Psoas muscle (tissue), 8 donors: ENCODE measurements around the gene OR51F2. TPM values are rescaled to one million over a fixed set of nuclear protein-coding genes. Genes with fewer than 3 reads are reported as not detected.
"Not testable (repeated sequence)": the region's sequence is repeated elsewhere in the genome, so short reads cannot be mapped to it uniquely, and the experiment has no call there.

ENCODE experiments used
- ATAC-seq, 4 donors: fragments of 200-7000 bp; cut with Tn5 transposase; one replicate each; pipeline ENCODE4 v1.9.1; 2020; ENCODE audit warnings: moderate library complexity in 3 of 4, mild to moderate bottlenecking in 2 of 4
- DNase-seq, 2 donors: peaks; one replicate each; pipeline ENCODE4 v3.0.0-alpha.2; 2020
- H3K27ac ChIP-seq: fragments of 200-600 bp; one replicate; pipeline ENCODE4 v1.8.0; 2022
- H3K27me3 ChIP-seq, 3 donors: fragments of 200-600 bp in 1 of 3; one replicate each; pipeline versions ENCODE4 v1.6.1 to v1.8.0; 2013 to 2022; ENCODE audit warnings: low read length in 2 of 3, mild to moderate bottlenecking in 2 of 3, moderate library complexity in 1 of 3; ENCODE audit not compliant: insufficient read depth in 3 of 3
- H3K36me3 ChIP-seq, 2 donors: fragments of 200-600 bp in 1 of 2; one replicate each; pipeline versions ENCODE4 v1.6.1 to v1.8.0; 2013 to 2022; ENCODE audit warnings: low read depth in 1 of 2, mild to moderate bottlenecking in 1 of 2, moderate library complexity in 1 of 2; ENCODE audit not compliant: insufficient read depth in 1 of 2
- H3K4me1 ChIP-seq: fragments of 200-600 bp; one replicate; pipeline ENCODE4 v1.8.0; 2022
- H3K4me3 ChIP-seq: fragments of 200-600 bp; one replicate; pipeline ENCODE4 v1.8.0; 2022; ENCODE audit warnings: mild to moderate bottlenecking
- H3K9me3 ChIP-seq: fragments of 200-600 bp; one replicate; pipeline ENCODE4 v1.8.0; 2022
- WGBS, 3 donors: extraction: QIAGEN DNeasy Blood & Tissue Kit; methylation state at CpG; one replicate each; pipeline versions ENCODE4 v1.1.6 to v1.1.7; 2013; 5-methylcytosine and 5-hydroxymethylcytosine counted together
- intact Hi-C, 2 donors: fragments of 100-400 bp; cut with DNase I; formaldehyde crosslinking; loops; one replicate each; pipeline versions ENCODE4 v1.11.0 to v1.14.2; 2022
- long read RNA-seq, 2 donors: library from polyadenylated mRNA; unstranded; transcript quantifications; one replicate each; pipeline ENCODE4 v2.0.0, GENCODE V29; 2021
- polyA plus RNA-seq, 3 donors: library from polyadenylated mRNA; stranded (reverse); fragments of 200-250 nt; gene quantifications; one replicate each; pipeline ENCODE4 v1.2.3, GENCODE V29; 2013
- total RNA-seq, 4 donors: library from RNA; stranded (reverse); fragmentation: NEBNext Ultra II Directional in 2 of 4; extraction: Animal tissue kit (Norgen Biotek cat#: 25700) in 2 of 4; gene quantifications; one replicate each; pipeline versions ENCODE4 v1.2.1 to v1.2.4, GENCODE V29; 2021 to 2023
- TF ChIP-seq, protein P1 (sequence below): fragments of 200-600 bp; IDR thresholded peaks from one replicate; pipeline ENCODE4 v1.8.0; 2022; ENCODE audit warnings: antibody characterized with exemption
- donor health status: healthy with polysubstance abuse.
- donor health status: DM: no; HTN: no; CAD: no; lungs with moderate emphysema.
- donor health status: Bipolar disorder and iron deficiency.
- donor health status: healthy.
- donor health status: DM: yes; HTN: yes; CAD: no.
- donor health status: DM: no; HTN: no; CAD: no.
- donor health status: DM: no; HTN: no; CAD: no.
- donor health status: DM: yes; HTN: yes; CAD: no.

The OR51F2 gene, protein sequence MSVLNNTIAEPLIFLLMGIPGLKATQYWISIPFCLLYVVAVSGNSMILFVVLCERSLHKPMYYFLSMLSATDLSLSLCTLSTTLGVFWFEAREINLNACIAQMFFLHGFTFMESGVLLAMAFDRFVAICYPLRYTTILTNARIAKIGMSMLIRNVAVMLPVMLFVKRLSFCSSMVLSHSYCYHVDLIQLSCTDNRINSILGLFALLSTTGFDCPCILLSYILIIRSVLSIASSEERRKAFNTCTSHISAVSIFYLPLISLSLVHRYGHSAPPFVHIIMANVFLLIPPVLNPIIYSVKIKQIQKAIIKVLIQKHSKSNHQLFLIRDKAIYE
- total RNA-seq, result not detected
- polyA plus RNA-seq, result not detected
- long read RNA-seq, donor 1, result 0 reads
- long read RNA-seq, donor 2, result 0 reads

DNA sequence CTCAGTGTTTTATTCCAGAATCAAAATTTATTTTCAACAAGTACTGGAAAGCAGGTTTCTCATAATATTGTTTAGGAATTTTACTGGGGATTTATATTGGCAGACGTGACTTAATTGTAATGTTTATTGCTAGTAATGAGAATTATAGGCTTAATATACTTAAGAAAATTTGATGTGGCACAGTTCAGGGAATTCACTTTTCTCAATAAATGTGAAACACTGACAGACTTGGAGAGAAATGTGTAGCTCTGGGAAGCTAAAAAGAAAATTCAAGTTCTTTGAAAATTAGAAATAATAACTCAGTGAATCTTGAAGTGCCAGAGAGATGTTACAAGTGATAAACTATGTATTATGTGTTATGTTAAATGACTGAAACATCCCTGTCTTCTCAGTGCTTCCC, at the start of gene OR51F2:
TSS of gene OR51F2 (plus strand) at position 301 of the 400 bp plus-strand sequence. CDS start 101 bp downstream, outside the sequence.
- Histone ChIP-seq H3K27me3 (no peaks in the 10 kb centered on the region), H3K4me3 (no peak within 1 kb of the TSS), H3K4me1 (no peaks in the 10 kb centered on the region), H3K27ac (no peak within 1 kb of the TSS), H3K9me3 (no peaks in the 10 kb centered on the region), H3K36me3 (no peaks in the 10 kb centered on the region)
- ATAC-seq, result no peak
- DNase-seq, result no peak
- 80 to 91% (median 82%) methylated on average over 1 of the region's 1 CpG for WGBS, 3 donors
- intact Hi-C loops, result no loop called here
- TF ChIP-seq, protein P1, sequence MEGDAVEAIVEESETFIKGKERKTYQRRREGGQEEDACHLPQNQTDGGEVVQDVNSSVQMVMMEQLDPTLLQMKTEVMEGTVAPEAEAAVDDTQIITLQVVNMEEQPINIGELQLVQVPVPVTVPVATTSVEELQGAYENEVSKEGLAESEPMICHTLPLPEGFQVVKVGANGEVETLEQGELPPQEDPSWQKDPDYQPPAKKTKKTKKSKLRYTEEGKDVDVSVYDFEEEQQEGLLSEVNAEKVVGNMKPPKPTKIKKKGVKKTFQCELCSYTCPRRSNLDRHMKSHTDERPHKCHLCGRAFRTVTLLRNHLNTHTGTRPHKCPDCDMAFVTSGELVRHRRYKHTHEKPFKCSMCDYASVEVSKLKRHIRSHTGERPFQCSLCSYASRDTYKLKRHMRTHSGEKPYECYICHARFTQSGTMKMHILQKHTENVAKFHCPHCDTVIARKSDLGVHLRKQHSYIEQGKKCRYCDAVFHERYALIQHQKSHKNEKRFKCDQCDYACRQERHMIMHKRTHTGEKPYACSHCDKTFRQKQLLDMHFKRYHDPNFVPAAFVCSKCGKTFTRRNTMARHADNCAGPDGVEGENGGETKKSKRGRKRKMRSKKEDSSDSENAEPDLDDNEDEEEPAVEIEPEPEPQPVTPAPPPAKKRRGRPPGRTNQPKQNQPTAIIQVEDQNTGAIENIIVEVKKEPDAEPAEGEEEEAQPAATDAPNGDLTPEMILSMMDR, result no peak

DNA sequence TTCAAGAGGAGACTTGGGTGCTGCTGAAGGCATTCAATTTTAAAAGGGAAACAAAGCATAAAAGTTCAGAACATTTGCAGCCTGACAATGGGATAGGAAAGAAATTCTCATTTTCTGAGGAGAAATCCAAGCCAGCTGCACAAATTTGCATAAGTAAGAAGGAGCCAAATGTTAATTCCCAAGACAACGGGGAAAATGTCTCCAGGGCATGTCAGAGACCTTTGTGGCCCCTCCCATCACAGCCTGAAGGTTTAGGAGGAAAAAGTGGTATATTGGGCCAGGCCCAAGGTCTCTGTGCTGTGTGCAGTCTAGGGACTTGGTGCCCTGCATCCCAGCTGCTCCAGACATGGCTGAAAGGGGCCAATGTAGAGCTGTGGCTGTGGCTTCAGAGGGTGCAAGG, 38.7 kb upstream of the OR51F2 start:
- WGBS, 3 donors, result 26 to 59% (median 56%) methylated on average over 1 of the region's 1 CpG
- Histone ChIP-seq H3K9me3 (no peaks in the 10 kb centered on the region), H3K4me1 (no peaks in the 10 kb centered on the region), H3K27me3 (no peaks in the 10 kb centered on the region), H3K36me3 (no peaks in the 10 kb centered on the region), H3K27ac (no peak overlapping the region), H3K4me3 (no peak overlapping the region)
- intact Hi-C loops, result no loop called here
- no peak for DNase-seq
- TF ChIP-seq, protein P1, result no peak
- no peak for ATAC-seq

DNA sequence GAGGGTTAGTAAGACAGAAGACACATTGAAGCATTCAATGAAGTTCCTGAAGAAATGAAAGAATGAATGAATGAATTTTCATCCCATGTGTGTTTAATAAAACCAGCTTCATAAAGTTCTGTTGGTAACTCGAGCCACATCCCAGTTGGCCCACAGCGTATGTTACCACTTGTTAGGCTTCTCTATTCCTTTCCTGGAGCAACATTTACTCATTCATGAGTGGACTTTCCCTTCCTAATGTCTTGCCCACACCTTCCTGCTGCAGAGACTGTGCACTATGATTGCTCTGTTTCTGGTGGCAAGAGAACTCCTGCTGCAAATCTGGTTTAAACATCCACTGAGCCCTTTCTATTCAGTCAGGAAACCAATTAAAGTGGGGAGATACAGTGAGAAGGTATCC, 23.9 kb upstream of the OR51F2 start:
- TF ChIP-seq, protein P1, result no peak
- Histone ChIP-seq H3K36me3 (no peaks in the 10 kb centered on the region), H3K27ac (no peak overlapping the region), H3K4me3 (no peak overlapping the region), H3K27me3 (no peaks in the 10 kb centered on the region), H3K4me1 (no peaks in the 10 kb centered on the region), H3K9me3 (no peaks in the 10 kb centered on the region)
- intact Hi-C loops, result no loop called here
- DNase-seq (no peak), ATAC-seq (no peak)
- WGBS, 3 donors, result 11 to 24% (median 17%) methylated on average over 2 of the region's 2 CpGs

DNA sequence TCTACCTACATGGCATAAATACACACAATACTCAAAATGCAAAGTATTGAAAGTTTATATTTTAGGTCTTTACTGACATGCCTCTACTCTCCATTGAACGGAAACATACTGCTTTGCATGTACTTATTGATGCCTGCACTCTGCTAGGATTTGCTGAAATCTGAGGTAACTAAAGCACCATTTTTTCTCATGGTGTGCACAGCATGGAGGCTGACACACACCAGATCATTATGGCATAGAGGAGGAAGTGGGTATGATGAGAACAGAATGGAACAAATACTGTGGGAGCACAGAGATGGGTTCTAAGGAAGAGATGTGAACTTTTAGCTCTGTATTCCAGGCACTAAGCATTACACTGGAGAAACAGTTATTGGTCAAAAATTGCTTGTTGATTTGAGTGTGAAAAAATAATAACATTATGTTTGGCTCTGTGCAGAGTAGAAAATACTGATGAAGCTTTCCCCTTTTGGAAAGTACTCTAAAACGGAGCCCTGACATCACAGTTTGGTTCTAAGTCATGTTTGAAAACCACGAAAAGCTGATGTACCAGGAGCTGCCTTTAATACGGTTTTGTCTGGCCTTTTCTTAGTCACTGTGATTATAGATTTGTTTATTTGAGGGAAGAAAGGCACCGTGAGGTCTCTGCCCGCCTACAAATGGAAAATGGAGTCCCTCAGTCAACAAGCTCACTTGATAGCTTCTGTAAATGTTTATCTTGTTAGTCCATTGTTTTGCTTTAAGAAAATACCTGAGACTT, 22.5 kb upstream of the OR51F2 start:
- intact Hi-C loops, result no loop called here
- Histone ChIP-seq H3K27me3 (no peaks in the 10 kb centered on the region), H3K4me3 (no peak overlapping the region), H3K27ac (no peak overlapping the region), H3K4me1 (no peaks in the 10 kb centered on the region), H3K9me3 (no peaks in the 10 kb centered on the region), H3K36me3 (no peaks in the 10 kb centered on the region)
- no peak for DNase-seq
- 77 to 83% (median 83%) methylated on average over 6 of the region's 6 CpGs for WGBS, 3 donors
- TF ChIP-seq, protein P1, result no peak
- no peak for ATAC-seq

DNA sequence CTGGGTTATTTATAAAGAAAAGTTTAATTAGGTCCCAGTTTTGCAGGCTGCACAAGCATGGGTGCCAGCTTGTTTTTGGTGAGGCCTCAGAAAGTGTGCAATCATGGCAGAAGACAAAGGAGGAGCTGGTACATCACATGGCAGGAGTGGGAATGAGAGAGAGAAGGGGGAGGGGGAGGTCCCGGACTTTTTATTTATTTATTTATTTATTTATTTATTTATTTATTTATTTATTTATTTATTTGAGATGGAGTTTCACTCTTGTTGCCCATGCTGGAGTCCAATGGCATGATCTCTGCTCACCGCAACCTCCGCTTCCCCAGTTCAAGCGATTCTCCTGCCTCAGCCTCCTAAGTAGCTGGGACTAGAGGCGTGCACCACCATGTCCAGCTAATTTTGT, 19.8 kb upstream of the OR51F2 start:
- ATAC-seq, H3K36me3 ChIP-seq, H3K4me3 ChIP-seq, H3K9me3 ChIP-seq, intact Hi-C loops, H3K4me1 ChIP-seq, H3K27me3 ChIP-seq, DNase-seq, H3K27ac ChIP-seq: not testable (repeated sequence)
- 76 to 82% (median 77%) methylated on average over 5 of the region's 5 CpGs for WGBS, 3 donors
